ENCODE data around the gene ITPKC.

The ITPKC gene

DNA sequence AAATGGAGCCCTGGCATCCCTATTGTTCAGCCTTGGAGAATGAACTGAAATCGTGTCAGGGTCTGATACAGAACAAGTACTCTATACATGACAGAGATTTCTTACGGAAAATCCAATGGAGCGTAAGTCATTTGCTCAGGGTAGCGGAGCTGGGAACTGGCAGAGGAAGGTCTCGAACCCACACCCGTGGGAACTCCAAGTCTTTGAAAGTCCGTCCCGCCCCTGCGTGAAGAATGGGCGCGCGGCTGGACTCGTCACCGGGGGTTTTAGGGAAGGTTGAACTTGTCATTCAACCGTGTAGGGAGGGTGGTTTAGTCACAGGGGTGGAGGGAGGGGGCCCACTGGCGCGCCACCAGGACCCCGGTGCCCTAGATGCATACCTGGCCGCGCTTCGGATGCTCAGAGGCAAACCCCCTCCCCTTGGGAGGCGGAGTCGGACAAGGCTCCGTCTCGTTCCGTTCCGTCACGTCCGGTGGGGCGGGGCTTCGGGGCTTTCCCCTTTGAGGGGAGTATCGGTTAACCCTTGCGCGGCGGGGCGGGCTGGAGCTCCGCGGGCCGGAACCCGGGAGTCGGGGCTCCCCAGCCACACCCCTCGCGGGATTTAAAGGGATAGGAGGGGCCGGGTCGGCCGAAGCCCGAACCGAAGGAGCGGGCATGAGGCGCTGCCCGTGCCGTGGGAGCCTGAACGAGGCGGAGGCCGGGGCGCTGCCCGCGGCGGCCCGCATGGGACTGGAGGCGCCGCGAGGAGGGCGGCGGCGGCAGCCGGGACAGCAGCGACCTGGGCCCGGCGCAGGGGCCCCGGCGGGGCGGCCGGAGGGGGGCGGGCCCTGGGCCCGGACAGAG lies at the start of gene ITPKC, which contains the start of gene COQ8B:
ITPKC (plus strand) TSS at position 631 of the 843 bp plus-strand sequence; CDS start at position 655, 24 bp downstream.
COQ8B (minus strand) TSS at position 405 of the 843 bp plus-strand sequence. CDS start 2,254 bp downstream, outside the sequence.
- peak; percentile 99 for DNase-seq

GRCh38 chr19:40667602-40668001 lies 49.3 kb upstream of the ITPKC start:
- no peak for DNase-seq

DNA sequence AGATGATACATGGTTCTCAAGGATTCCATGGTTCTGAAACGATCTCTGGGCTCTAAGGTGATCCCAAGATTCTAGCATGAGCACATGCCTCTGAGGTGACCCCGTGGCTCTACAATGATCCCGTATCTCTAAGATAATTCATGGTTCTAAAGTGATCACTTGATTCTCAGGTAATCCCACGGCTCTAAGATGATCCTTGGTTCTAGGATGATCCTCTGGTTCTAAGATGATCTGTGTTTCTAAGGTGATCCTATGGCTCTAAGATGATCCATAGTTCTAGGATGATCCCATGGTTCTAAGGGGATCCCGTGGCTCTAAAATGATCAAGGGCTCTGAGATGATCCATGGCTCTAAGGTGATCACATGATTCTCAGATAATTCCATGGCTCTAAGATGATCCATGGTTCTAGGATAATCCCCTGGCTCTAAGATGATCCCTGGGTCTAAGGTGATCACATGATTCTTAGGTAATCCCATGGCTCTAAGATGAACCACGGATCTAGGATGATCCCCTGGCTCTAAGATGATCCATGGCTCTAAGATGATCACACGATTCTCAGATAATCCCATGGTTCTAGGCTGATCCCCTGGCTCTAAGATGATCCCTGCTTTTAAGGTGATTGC lies 47.8 kb upstream of the ITPKC start:
- no peak for DNase-seq

- no peak for DNase-seq
Measured at GRCh38 chr19:40671404-40671803, 45.5 kb upstream of the ITPKC start.

- no peak for DNase-seq
Measured at GRCh38 chr19:40672038-40672437, 44.9 kb upstream of the ITPKC start.

- DNase-seq, result no peak
Measured at GRCh38 chr19:40672573-40673299, 44.2 kb upstream of the ITPKC start.

GRCh38 chr19:40673397-40673796 lies 43.5 kb upstream of the ITPKC start:
- DNase-seq, result no peak

GRCh38 chr19:40674291-40674690 lies 42.6 kb upstream of the ITPKC start:
- no peak for DNase-seq

GRCh38 chr19:40677156-40677555 lies 39.8 kb upstream of the ITPKC start:
- no peak for DNase-seq

DNA sequence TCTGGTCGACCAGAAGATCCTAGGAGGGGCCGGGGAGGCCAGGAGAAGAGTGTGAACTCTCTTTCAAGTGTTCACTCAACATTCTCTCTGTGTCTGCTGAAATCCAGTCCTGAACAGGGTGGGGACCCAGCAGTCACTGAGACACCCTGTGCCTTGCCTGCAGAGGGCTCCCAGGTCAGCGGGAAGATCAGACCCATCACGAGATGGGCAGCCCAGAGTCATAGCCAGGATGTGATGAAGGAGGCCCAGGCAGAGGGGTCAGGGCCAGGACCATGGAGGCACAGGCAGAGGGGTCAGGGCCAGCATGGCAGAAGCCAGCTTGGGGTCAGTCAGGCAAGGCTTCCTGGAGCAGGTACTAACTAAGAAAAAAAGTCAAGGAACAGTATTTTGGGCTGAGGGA lies 35.9 kb upstream of the ITPKC start:
- no peak for DNase-seq

GRCh38 chr19:40682431-40682964 lies 34.4 kb upstream of the ITPKC start:
- DNase-seq, result no peak

DNA sequence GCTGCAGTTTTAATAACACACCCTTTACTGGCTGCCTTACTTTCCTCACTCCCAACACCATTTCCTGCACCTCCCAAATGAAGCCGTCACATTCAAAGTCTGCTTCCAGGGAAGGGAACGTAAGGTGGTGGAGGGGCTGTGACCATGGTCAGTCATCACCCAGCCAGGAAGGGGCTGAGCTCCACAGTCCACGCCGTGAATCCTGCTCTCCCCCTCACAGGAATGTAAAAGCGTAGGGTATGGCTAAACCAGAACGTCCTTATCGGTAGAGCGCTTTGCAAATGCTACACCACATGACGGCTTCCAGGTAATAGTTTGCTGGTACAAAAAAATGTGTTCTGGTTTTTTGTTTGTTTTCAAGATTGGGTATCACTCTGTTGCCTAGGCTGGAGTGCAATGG lies 33.5 kb upstream of the ITPKC start:
- no peak for DNase-seq

DNA sequence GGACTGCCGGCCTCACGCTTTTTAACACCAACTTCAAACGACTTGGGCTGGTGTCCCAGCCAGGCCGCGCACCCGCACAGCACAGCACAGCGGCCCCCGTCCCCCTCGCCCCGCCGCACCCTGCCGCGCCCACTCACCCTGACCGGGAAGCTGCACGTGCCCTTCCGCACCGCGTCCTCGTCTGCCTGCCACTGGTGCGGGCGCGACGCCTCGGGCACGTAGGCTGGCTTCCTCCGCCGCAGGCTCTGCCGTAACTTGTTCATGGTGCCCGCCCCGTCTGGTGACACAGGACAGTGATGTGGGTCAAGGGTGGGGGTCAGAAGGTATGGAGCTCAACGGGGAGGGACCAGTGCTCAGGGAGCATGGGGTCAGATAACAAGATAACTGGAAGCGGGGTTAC lies 32.6 kb upstream of the ITPKC start:
- DNase-seq, result no peak

GRCh38 chr19:40685016-40685526 lies 31.8 kb upstream of the ITPKC start:
- no peak for DNase-seq

DNA sequence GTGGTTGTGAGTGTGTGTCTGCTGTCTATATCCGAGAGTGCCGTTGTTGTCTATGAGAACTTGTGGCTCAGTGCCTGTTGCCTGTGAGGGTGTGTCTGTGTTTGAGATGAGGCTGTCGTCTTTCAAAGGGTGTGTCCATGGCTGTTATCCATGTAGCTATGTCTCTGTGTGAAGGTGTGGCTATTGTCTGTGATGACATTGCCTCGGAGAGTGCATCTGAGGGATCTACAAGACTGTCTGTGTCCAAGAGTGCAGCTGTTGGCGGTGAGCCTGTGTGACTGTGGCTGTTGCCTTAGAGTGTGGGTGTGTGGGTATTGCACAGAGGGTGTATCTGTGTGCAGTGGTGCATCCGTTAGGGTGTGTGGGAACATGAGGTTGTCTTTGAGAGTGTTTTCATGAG lies 31.3 kb upstream of the ITPKC start:
- DNase-seq, result no peak

DNA sequence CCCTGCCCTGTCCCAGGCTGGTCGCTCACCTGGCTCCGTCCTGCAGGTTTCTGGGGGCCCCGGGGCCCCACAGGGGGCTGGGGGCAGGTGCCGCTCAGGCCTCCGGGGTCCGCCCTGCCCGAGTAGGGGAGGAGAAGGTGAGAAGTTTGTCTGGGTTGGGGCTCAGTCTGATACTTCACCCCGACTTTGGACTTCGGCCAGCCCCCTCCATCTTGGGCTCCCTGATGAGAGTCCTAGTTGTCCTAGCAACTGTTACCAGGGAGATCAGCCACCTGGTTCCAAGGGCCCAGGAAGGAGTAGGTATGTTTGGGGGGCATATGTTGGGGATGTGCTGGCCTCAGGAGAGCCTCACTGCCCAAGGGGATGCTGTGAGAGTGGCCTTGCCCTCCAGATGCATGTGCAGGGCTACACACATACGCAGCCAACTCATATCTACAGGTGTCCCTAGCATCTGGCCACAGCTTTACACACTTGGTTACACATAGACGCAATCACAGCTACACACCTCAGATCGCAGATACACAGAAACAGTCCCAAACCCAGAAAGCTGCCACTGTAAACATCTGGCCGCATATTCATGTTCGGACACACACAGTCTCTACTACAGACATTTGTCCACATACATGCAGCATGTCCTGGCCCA lies 29.9 kb upstream of the ITPKC start:
- no peak for DNase-seq

DNA sequence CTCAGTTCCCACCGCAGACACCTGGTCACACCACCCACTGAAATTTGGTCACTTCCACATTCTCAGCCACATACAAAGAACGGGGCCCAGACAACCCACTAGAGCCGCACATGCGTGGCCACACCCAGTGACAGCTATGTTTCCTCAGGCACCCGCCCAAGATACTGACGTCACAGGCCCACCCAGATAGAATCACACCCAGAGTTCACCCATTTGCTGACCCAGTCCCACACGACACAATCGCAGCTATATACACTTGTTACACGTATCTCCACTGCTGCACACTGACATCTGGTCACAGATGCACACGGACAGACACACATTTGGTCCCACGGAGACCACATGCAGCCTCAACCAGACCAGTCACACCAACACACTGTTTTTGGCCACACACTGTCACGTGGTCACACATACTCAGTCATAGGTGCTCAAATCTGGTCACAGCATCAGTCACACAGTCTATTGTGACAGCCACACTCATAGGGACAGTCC lies 29.3 kb upstream of the ITPKC start:
- no peak for DNase-seq

GRCh38 chr19:40688309-40688708 lies 28.6 kb upstream of the ITPKC start:
- DNase-seq, result no peak

GRCh38 chr19:40688987-40689338 lies 27.9 kb upstream of the ITPKC start:
- no peak for DNase-seq

DNA sequence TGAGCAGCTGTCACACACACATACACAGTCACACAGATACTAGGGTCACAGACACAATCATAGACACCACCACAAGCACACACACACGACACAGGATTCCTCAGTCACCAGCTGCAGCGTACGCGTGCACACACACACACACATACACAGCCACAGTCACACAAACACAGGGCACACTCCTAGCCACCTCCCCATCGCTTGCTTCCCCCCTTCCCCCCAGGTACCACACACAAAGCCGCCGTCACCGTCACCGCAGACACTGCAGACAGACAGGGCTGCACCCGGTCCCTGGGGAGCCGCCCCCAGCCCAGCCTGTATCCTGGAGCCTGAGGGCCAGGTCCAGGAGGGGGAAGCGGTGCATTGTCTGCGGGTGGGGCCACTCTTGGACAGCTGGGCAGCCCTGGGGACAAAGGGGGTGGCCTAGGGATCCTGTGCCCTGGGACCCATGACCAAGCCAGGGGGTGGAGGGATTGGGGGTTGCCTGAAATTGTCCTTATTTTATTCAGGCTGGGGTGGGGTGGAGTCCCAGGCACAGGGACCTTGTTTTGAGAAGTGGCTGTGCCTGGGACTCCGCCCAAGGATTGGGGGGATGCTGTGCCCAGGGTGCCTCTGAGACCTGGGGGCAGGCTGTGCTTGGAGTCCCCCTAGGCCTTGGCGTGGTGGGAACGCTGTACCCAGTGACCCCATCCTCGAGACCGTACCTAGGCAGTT lies 27.4 kb upstream of the ITPKC start:
- DNase-seq, result no peak

- DNase-seq, result no peak
Measured at GRCh38 chr19:40690050-40690692, 26.7 kb upstream of the ITPKC start, which contains the start of gene NUMBL. TSS of gene NUMBL (minus strand) at chr19:40690651. CDS start at chr19:40690483, 168 bp downstream.

Measured in OCI-M1 (cell line).